Thymus (tissue), 11 donors: ENCODE data around the gene ABLIM2. TPM values are rescaled to one million over a fixed set of nuclear protein-coding genes. Genes with fewer than 3 reads are reported as not detected.

ENCODE experiments used
- DNase-seq, 9 donors: peaks; one replicate each; pipeline ENCODE4 v3.0.0-alpha.2; 2013; ENCODE audit warnings: low spot score in 9 of 9, low read depth in 6 of 9, missing footprints in 1 of 9
- H3K27ac ChIP-seq, 2 donors: one replicate each; pipeline ENCODE4 v1.5.1; 2013; ENCODE audit warnings: control low read depth in 1 of 2, low read depth in 1 of 2, low read length in 1 of 2, mild to moderate bottlenecking in 1 of 2, moderate library complexity in 1 of 2
- H3K27me3 ChIP-seq, 2 donors: one replicate each; pipeline ENCODE4 v1.5.1; 2013; ENCODE audit warnings: low read length in 1 of 2; ENCODE audit not compliant: control insufficient read depth in 2 of 2, insufficient read depth in 1 of 2
- H3K36me3 ChIP-seq, 2 donors: one replicate each; pipeline ENCODE4 v1.5.1; 2013; ENCODE audit warnings: low read length in 1 of 2, mild to moderate bottlenecking in 1 of 2, moderate library complexity in 1 of 2; ENCODE audit not compliant: control insufficient read depth in 2 of 2, insufficient read depth in 2 of 2
- H3K4me1 ChIP-seq, 2 donors: one replicate each; pipeline ENCODE4 v1.5.1; 2013; ENCODE audit warnings: low read length in 2 of 2; ENCODE audit not compliant: control insufficient read depth in 2 of 2, insufficient read depth in 2 of 2
- H3K4me3 ChIP-seq, 2 donors: one replicate each; pipeline ENCODE4 v1.5.1; 2013; ENCODE audit warnings: low read length in 2 of 2, control low read depth in 1 of 2, mild to moderate bottlenecking in 1 of 2
- H3K9me3 ChIP-seq, 2 donors: one replicate each; pipeline ENCODE4 v1.5.1; 2013; ENCODE audit warnings: low read length in 1 of 2, mild to moderate bottlenecking in 1 of 2; ENCODE audit not compliant: control insufficient read depth in 2 of 2, insufficient read depth in 1 of 2
- WGBS: extraction: QIAGEN DNeasy Blood & Tissue Kit; methylation state at CpG from one replicate; pipeline ENCODE4 v1.1.7; 2013; 5-methylcytosine and 5-hydroxymethylcytosine counted together
- polyA plus RNA-seq: library from polyadenylated mRNA; stranded (reverse); fragments of 200-250 nt; gene quantifications from one replicate; pipeline ENCODE4 v1.2.3, GENCODE V29; 2013
- total RNA-seq: library from RNA; stranded (reverse); fragments of 120-200 nt; gene quantifications from one replicate; pipeline ENCODE4 v1.2.4, GENCODE V29; 2013
- donor health status: healthy.

Gene ABLIM2
- total and polyA plus RNA-seq, 2 donors: 1.0 to 7.4 TPM

DNA sequence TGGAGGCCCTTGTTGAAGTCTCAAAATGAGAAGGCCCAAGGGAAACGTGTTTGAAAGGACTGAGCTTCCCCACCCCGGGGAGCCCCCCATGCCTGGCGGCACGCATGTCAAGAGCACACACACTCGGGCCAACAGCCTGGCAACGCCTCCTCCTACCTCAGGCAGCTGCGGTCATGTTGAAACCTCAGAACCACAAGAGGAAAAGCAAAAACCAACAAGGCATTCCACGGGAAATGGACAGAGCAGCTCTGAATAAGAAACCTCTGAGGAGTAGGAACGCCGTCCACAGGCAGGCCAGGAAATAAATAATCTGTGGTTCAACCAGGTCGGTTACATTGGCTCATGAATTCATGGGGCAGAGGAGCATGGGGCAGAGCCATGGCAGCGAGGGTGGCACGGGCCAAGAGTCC lies 123.2 kb downstream of the ABLIM2 start:
- H3K4me3 ChIP-seq: no peak overlapping the region
- WGBS: 4% methylated on average over 13 of the region's 13 CpGs
- peak in 1 of 9 donors; percentile 14 for DNase-seq
- H3K36me3 ChIP-seq: no peaks in the 10 kb centered on the region
- H3K27me3 ChIP-seq: peaks cover 0 to 10% of the 10 kb centered on the region in 2 donors
- peak overlapping the region in 1 of 2 donors; percentile 8 for H3K27ac ChIP-seq
- peaks cover 0 to 5% of the 10 kb centered on the region in 2 donors for H3K4me1 ChIP-seq
- H3K9me3 ChIP-seq: no peaks in the 10 kb centered on the region

DNA sequence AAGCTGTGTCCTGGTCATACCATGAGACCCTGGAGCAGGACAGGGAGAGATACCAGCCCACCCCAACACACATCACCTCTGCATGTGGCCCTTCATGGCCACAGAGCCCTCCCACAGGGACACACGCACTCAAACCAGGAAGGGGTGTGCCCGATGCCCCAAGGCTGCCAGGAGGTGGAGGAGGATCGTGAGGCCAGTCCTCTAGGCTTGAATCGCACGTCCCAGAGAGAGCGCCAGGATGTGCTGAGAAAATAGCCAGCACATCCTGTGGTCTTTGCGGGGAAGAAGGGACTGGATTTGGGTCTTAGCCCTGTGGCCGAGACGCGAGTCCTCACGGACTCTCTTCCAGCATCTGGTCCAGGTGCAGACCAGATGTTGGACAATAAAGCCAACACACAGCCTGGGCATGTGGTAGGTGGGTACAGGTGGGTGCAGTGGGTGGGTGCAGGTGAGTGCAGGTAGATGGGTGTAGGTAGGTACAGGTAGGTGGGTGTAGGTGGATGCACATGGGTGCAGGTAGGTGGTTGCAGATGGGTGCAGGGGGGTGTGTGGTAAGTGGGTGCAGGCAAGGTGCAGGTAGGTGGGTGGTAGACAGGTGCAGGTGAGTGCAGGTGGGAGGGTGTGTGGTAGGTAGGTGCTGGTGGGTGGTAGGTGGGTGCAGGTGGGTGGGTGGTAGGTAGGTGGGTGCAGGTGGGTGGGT lies 124.6 kb downstream of the ABLIM2 start:
- H3K36me3 ChIP-seq: no peaks in the 10 kb centered on the region
- no peak overlapping the region for H3K4me3 ChIP-seq
- no peak overlapping the region for H3K27ac ChIP-seq
- H3K27me3 ChIP-seq: peaks cover 0 to 8% of the 10 kb centered on the region in 2 donors
- H3K9me3 ChIP-seq: no peaks in the 10 kb centered on the region
- peaks cover 0 to 5% of the 10 kb centered on the region in 2 donors for H3K4me1 ChIP-seq
- no peak for DNase-seq
- WGBS: 73% methylated on average over 11 of the region's 11 CpGs

- peaks cover 0 to 2% of the 10 kb centered on the region in 2 donors for H3K27me3 ChIP-seq
- no peaks in the 10 kb centered on the region for H3K36me3 ChIP-seq
- WGBS: 83% methylated on average over 17 of the region's 17 CpGs
- no peak for DNase-seq
- H3K4me3 ChIP-seq: no peak overlapping the region
- H3K27ac ChIP-seq: no peak overlapping the region
- H3K4me1 ChIP-seq: peaks cover 0 to 5% of the 10 kb centered on the region in 2 donors
- no peaks in the 10 kb centered on the region for H3K9me3 ChIP-seq
Observed at GRCh38 chr4:8033067-8033755, 125.4 kb downstream of the ABLIM2 start.

- Histone ChIP-seq H3K4me3 (no peak overlapping the region), H3K4me1 (peaks cover 0 to 5% of the 10 kb centered on the region in 2 donors), H3K27me3 (no peaks in the 10 kb centered on the region), H3K27ac (no peak overlapping the region), H3K9me3 (no peaks in the 10 kb centered on the region), H3K36me3 (no peaks in the 10 kb centered on the region)
- no peak for DNase-seq
- 93% methylated on average over 23 of the region's 23 CpGs for WGBS
Observed at GRCh38 chr4:8032381-8032780, 126.2 kb downstream of the ABLIM2 start.

DNA sequence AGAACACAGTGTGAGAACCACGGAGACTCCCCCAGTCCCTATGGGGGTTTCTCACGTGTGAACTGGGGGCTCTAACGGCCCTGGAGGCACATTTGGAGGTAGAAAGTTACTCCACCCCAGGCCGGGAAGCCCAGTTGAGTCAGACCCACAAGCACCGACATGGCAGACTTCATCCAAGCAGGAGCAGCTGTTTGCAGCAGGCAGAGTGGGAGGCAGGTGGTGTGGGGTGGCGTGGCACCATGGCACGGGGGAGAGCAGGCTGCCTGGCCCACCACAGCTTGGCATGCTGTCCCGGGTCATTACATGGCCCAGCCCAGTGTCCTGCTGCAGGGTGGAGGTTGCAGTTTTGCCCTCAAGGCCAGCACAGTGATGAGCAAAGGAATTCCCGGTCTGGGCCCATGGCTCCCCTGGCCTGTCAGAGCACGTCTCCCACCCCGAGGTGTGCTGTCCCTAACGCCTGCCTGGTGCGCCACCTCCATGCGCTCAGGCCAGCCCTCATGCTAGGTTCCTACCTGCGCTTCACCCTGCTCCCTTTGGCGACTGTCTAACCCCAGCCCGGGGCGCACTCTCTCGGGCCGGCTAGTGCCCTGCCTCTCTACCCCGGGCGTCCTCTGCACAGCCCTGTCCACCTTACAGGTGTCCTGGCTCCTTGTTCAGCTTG lies 128.4 kb downstream of the ABLIM2 start:
- DNase-seq: no peak
- 90% methylated on average over 22 of the region's 22 CpGs for WGBS
- H3K27me3 ChIP-seq: no peaks in the 10 kb centered on the region
- H3K4me1 ChIP-seq: peaks cover 0 to 1% of the 10 kb centered on the region in 2 donors
- H3K27ac ChIP-seq: no peak overlapping the region
- no peaks in the 10 kb centered on the region for H3K36me3 ChIP-seq
- H3K4me3 ChIP-seq: no peak overlapping the region
- no peaks in the 10 kb centered on the region for H3K9me3 ChIP-seq

DNA sequence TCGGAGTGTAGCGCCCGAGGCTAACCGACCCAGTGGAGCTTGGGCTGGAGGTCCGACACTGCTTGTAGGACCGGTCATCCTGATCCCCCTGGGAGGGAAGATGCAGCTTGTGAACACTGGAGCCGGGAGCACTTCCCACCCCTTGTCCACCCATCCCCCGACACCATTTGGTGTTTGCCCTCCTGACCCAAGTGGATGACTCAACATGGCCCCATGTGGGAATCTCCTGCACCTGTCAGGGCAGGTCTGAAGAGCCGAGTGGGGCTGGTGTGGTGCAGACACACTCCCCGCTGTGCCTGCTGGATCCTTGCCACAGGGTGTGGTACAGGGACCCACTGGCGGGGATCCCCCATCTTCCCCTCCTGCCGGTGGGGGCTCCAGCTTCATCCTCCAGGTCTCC lies 128.9 kb downstream of the ABLIM2 start:
- no peaks in the 10 kb centered on the region for H3K27me3 ChIP-seq
- DNase-seq: no peak
- no peaks in the 10 kb centered on the region for H3K36me3 ChIP-seq
- no peak overlapping the region for H3K4me3 ChIP-seq
- H3K27ac ChIP-seq: no peak overlapping the region
- WGBS: 78% methylated on average over 12 of the region's 12 CpGs
- no peaks in the 10 kb centered on the region for H3K4me1 ChIP-seq
- H3K9me3 ChIP-seq: no peaks in the 10 kb centered on the region

DNA sequence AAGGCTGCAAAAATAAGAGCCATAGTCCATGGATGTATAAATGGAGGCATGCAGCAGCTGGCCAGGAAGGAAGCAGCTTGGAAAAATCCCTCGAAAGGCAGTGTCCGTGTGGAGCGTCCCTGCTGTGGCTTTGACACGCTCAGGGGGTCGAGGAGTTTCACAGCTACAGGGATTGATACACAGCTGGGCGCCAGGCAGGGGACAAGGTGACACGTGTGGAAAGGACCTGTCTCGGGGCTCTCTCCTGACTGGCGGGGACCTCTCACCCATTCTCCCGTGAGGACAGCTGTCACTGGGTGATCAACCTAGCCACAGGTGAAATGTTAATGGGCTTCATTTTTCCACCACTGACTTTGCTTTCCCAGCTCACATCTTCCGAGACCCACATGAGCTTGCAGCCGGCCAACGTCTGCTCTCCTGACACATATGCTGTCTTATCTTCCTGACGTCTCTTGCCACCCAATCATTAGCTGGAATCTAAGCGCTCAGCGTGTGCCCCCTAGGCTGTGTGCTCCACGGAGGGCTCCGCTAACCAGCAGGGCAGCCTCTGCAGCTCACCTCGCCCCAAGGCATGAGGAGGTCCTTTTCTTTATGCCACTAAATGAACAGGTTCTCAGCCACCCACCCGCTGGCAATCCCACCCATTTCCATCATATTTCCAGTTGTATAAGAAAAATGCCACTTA lies 129.6 kb downstream of the ABLIM2 start:
- no peaks in the 10 kb centered on the region for H3K9me3 ChIP-seq
- H3K4me3 ChIP-seq: no peak overlapping the region
- no peak overlapping the region for H3K27ac ChIP-seq
- no peaks in the 10 kb centered on the region for H3K4me1 ChIP-seq
- peaks cover 0 to 1% of the 10 kb centered on the region in 2 donors for H3K27me3 ChIP-seq
- DNase-seq: no peak
- 80% methylated on average over 20 of the region's 20 CpGs for WGBS
- H3K36me3 ChIP-seq: no peaks in the 10 kb centered on the region

DNA sequence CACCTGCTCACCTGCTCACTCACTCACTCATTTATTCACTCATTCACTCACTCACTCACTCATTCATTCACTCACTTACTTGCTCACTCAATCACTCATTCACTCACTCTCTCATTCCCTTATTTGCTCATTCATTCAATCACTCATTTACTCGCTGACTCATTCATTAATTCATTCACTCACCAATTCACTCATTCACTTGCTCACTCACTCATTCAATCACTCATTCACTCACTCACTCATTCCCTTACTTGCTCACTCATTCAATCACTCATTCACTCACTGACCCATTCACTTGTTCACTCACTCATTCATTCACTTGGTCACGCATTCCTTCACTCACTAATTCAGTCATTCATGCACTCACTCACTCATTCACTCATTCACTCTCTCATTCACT lies 130.2 kb downstream of the ABLIM2 start:
- no peaks in the 10 kb centered on the region for H3K4me1 ChIP-seq
- no peaks in the 10 kb centered on the region for H3K36me3 ChIP-seq
- H3K27ac ChIP-seq: no peak overlapping the region
- WGBS: 95% methylated on average over 2 of the region's 2 CpGs
- no peak for DNase-seq
- H3K9me3 ChIP-seq: no peaks in the 10 kb centered on the region
- peaks cover 0 to 2% of the 10 kb centered on the region in 2 donors for H3K27me3 ChIP-seq
- no peak overlapping the region for H3K4me3 ChIP-seq
